Activated CD8-positive, alpha-beta T cell treated with anti-CD3 and anti-CD28 coated beads for 36 hours (primary cell): ENCODE results near the gene CTNNAL1. TPM values are rescaled to one million over a fixed set of nuclear protein-coding genes. Genes with fewer than 3 reads are reported as not detected.
"Not testable (repeated sequence)": the region's sequence is repeated elsewhere in the genome, so short reads cannot be mapped to it uniquely, and the experiment has no call there.

ENCODE experiments used
- ATAC-seq: fragments of 200-7000 bp; cut with Tn5 transposase; one replicate; pipeline ENCODE4 v1.10.0; 2021; ENCODE audit warnings: mild to moderate bottlenecking, moderate library complexity
- CTCF ChIA-PET: fragments of 350-600 bp; sonication (Branson Sonifier 250); formaldehyde crosslinking; loops from one replicate; lab custom pipeline; 2021; ENCODE audit warnings: antibody characterized with exemption; lab: Charles Lee
- POLR2A ChIA-PET: fragments of 350-600 bp; sonication (Branson Sonifier 250); formaldehyde crosslinking; loops from one replicate; lab custom pipeline; 2021; ENCODE audit warnings: antibody characterized with exemption; lab: Charles Lee
- DNase-seq: peaks from one replicate; pipeline ENCODE4 v3.0.0-alpha.2; 2020
- H3K27ac Mint-ChIP-seq: one replicate; pipeline ENCODE4 v1.8.0; 2021; ENCODE audit warnings: mild to moderate bottlenecking, mixed read lengths
- H3K27me3 Mint-ChIP-seq: one replicate; pipeline ENCODE4 v1.8.0; 2021; ENCODE audit warnings: mixed read lengths
- H3K36me3 Mint-ChIP-seq: one replicate; pipeline ENCODE4 v1.8.0; 2021; ENCODE audit warnings: low read depth, mixed read lengths
- H3K4me1 Mint-ChIP-seq: one replicate; pipeline ENCODE4 v1.8.0; 2021; ENCODE audit warnings: low read depth, mixed read lengths
- H3K4me3 Mint-ChIP-seq: one replicate; pipeline ENCODE4 v1.8.0; 2021; ENCODE audit warnings: mild to moderate bottlenecking, moderate library complexity, mixed read lengths
- H3K9me3 Mint-ChIP-seq: one replicate; pipeline ENCODE4 v1.8.0; 2021; ENCODE audit warnings: mixed read lengths
- intact Hi-C: fragments of 100-400 bp; cut with micrococcal nuclease; formaldehyde crosslinking; loops from one replicate; pipeline ENCODE4 v1.10.0; 2022
- total RNA-seq, 2 experiments: library from RNA; stranded (reverse); gene quantifications; one replicate each; pipeline ENCODE4 v1.2.3, GENCODE V29; 2021
- TF ChIP-seq, protein P1 (sequence below): fragments of 200-600 bp; IDR thresholded peaks from one replicate; pipeline ENCODE4 v1.8.0; 2022; ENCODE audit warnings: antibody characterized with exemption, mild to moderate bottlenecking

Gene CTNNAL1
- total RNA-seq, 2 experiments from 2014 or later = 24.1 to 26.0 TPM

GRCh38 chr9:108972186-108972585, 41.1 kb downstream of the CTNNAL1 start:
- intact Hi-C loops = no loop called here
- Mint-ChIP-seq H3K9me3 (peaks cover 7% of the 10 kb centered on the region), H3K36me3 (peaks cover 11% of the 10 kb centered on the region), H3K4me3 (no peak overlapping the region), H3K4me1 (no peaks in the 10 kb centered on the region), H3K27ac (no peak overlapping the region), H3K27me3 (no peaks in the 10 kb centered on the region)
- ATAC-seq (no peak), DNase-seq (no peak)
- ChIA-PET CTCF (no interaction called here), POLR2A (no interaction called here)
- TF ChIP-seq, protein P1, sequence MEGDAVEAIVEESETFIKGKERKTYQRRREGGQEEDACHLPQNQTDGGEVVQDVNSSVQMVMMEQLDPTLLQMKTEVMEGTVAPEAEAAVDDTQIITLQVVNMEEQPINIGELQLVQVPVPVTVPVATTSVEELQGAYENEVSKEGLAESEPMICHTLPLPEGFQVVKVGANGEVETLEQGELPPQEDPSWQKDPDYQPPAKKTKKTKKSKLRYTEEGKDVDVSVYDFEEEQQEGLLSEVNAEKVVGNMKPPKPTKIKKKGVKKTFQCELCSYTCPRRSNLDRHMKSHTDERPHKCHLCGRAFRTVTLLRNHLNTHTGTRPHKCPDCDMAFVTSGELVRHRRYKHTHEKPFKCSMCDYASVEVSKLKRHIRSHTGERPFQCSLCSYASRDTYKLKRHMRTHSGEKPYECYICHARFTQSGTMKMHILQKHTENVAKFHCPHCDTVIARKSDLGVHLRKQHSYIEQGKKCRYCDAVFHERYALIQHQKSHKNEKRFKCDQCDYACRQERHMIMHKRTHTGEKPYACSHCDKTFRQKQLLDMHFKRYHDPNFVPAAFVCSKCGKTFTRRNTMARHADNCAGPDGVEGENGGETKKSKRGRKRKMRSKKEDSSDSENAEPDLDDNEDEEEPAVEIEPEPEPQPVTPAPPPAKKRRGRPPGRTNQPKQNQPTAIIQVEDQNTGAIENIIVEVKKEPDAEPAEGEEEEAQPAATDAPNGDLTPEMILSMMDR = no peak

DNA sequence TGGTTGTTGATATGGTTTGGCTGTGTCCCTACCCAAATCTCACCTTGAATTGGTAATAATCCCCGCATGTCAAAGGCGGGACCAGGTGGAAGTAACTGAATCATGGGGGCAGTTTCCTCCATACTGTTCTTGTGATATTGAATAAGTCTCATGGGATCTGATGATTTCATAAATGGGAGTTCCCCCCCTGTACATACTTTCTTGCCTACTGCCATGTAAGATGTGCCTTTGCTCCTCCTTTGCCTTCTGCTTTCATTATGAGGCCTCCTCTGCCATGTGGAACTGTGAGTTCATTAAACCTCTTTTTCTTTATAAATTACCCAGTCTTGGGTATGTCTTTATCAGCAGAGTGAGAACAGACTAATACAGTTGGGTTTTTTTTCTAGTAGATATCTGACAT, 41.9 kb downstream of the CTNNAL1 start:
- DNase-seq, H3K9me3 Mint-ChIP-seq, POLR2A ChIA-PET, intact Hi-C loops, H3K4me1 Mint-ChIP-seq, ATAC-seq, H3K27ac Mint-ChIP-seq, H3K27me3 Mint-ChIP-seq, H3K4me3 Mint-ChIP-seq: not testable (repeated sequence)
- CTCF ChIA-PET = interaction anchor here (0.8 to 1.5 kb wide), 2 partner anchors 12 to 57 kb away, joined by 3 read pairs; no protein-coding TSS in a partner anchor
- peaks cover 11% of the 10 kb centered on the region for H3K36me3 Mint-ChIP-seq

DNA sequence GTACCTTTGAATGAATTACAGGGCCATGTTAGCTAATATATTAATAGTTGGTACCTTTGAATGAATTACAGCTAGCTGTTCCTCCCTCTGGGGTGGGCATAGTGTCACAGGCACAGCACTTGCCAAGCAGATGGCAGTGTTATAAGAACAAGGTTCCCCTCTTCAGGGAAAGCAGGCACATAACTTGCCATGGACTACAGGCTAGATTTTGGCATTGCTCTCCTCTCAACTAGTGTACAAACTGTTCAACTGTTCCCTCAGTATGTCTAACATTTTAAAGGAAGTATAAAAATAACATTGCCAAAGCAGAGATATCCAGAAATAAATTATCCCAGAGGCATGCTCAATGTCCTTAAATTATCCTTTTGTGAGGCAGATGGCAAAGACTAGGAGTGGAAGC, 45.4 kb downstream of the CTNNAL1 start:
- no peak for DNase-seq
- no peaks in the 10 kb centered on the region for H3K27me3 Mint-ChIP-seq
- no peak overlapping the region for H3K4me3 Mint-ChIP-seq
- peaks cover 11% of the 10 kb centered on the region for H3K36me3 Mint-ChIP-seq
- H3K27ac Mint-ChIP-seq = no peak overlapping the region
- no peak for ATAC-seq
- intact Hi-C loops = no loop called here
- no peaks in the 10 kb centered on the region for H3K4me1 Mint-ChIP-seq
- ChIA-PET CTCF (no interaction called here), POLR2A (no interaction called here)
- TF ChIP-seq, protein P1 = no peak
- peaks cover 7% of the 10 kb centered on the region for H3K9me3 Mint-ChIP-seq

GRCh38 chr9:108963459-108964143, 49.7 kb downstream of the CTNNAL1 start:
- CTCF ChIA-PET = interaction anchor here (1.6 kb wide), 1 partner anchor 10 kb away, joined by 9 read pairs; no protein-coding TSS in a partner anchor
- no peaks in the 10 kb centered on the region for H3K36me3 Mint-ChIP-seq
- ATAC-seq (no peak), DNase-seq (no peak)
- H3K27ac Mint-ChIP-seq = no peak overlapping the region
- intact Hi-C loops = no loop called here
- no peaks in the 10 kb centered on the region for H3K4me1 Mint-ChIP-seq
- POLR2A ChIA-PET = no interaction called here
- H3K9me3 Mint-ChIP-seq = no peaks in the 10 kb centered on the region
- H3K27me3 Mint-ChIP-seq = no peaks in the 10 kb centered on the region
- H3K4me3 Mint-ChIP-seq = no peak overlapping the region
- TF ChIP-seq, protein P1 = no peak

- Mint-ChIP-seq H3K4me3 (no peak overlapping the region), H3K9me3 (no peaks in the 10 kb centered on the region), H3K27me3 (no peaks in the 10 kb centered on the region), H3K27ac (no peak overlapping the region), H3K4me1 (no peaks in the 10 kb centered on the region), H3K36me3 (no peaks in the 10 kb centered on the region)
- ChIA-PET POLR2A (no interaction called here), CTCF (no interaction called here)
- intact Hi-C loops = no loop called here
- no peak for DNase-seq
- TF ChIP-seq, protein P1 = no peak
- ATAC-seq = no peak
Observed at GRCh38 chr9:108961151-108961550, 52.1 kb downstream of the CTNNAL1 start.
